ENCODE measurements around the gene CRELD1. TPM values are rescaled to one million over a fixed set of nuclear protein-coding genes. Genes with fewer than 3 reads are reported as not detected.

The CRELD1 gene
- total RNA-seq, 2 donors from 2014 or later: 19.8 to 23.6 TPM

GRCh38 chr3:9944271-9944670 lies 10.6 kb downstream of the CRELD1 start:
- H3K27me3 ChIP-seq: no peaks in the 10 kb centered on the region

GRCh38 chr3:9945358-9945757 lies 11.7 kb downstream of the CRELD1 start:
- DNase-seq: no peak
- Histone ChIP-seq H3K9me3 (no peaks in the 10 kb centered on the region), H3K36me3 (replicated peaks in 1 of 2; ENCODE audit: insufficient read depth in 1 of 2, low read depth in 2 of 2) (no peaks in the 10 kb centered on the region), H3K27me3 (no peaks in the 10 kb centered on the region), H3K4me1 (peaks cover 22% of the 10 kb centered on the region), H3K4me3 (no peak overlapping the region), H3K27ac (no peak overlapping the region)
- 81 to 85% methylated on average over 10 of the region's 10 CpGs for WGBS, 2 donors
- intact Hi-C loops (cut with DNase I): no loop called here
- ATAC-seq: no peak
- no peak for TF ChIP-seq POLR2A (IDR thresholded peaks at IDR 0.05)
- TF ChIP-seq, protein P1, sequence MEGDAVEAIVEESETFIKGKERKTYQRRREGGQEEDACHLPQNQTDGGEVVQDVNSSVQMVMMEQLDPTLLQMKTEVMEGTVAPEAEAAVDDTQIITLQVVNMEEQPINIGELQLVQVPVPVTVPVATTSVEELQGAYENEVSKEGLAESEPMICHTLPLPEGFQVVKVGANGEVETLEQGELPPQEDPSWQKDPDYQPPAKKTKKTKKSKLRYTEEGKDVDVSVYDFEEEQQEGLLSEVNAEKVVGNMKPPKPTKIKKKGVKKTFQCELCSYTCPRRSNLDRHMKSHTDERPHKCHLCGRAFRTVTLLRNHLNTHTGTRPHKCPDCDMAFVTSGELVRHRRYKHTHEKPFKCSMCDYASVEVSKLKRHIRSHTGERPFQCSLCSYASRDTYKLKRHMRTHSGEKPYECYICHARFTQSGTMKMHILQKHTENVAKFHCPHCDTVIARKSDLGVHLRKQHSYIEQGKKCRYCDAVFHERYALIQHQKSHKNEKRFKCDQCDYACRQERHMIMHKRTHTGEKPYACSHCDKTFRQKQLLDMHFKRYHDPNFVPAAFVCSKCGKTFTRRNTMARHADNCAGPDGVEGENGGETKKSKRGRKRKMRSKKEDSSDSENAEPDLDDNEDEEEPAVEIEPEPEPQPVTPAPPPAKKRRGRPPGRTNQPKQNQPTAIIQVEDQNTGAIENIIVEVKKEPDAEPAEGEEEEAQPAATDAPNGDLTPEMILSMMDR (IDR thresholded peaks at IDR 0.05): no peak

More at GRCh38 chr3:9944271-9944670, 10.6 kb downstream of the CRELD1 start:
- no peaks in the 10 kb centered on the region for H3K9me3 ChIP-seq
- H3K4me3 ChIP-seq: no peak overlapping the region
- H3K36me3 ChIP-seq (replicated peaks in 1 of 2; ENCODE audit: insufficient read depth in 1 of 2, low read depth in 2 of 2): no peaks in the 10 kb centered on the region
- TF ChIP-seq, protein P1 (IDR thresholded peaks at IDR 0.05): no peak
- no peak for TF ChIP-seq POLR2A (IDR thresholded peaks at IDR 0.05)
- intact Hi-C loops (cut with DNase I): no loop called here
- no peak overlapping the region for H3K27ac ChIP-seq
- H3K4me1 ChIP-seq: peaks cover 22% of the 10 kb centered on the region
- DNase-seq (no peak), ATAC-seq (no peak)
- 89 to 91% methylated on average over 11 of the region's 11 CpGs for WGBS, 2 donors

- DNase-seq (peak; percentile 90 to 95 (median 94)), ATAC-seq (peak; percentile 92)
- WGBS, 2 donors: 0 to 8% methylated on average over 3 to 87 of the region's 90 CpGs
- peak overlapping the region; percentile 68 to 89 (median 76) for H3K27ac ChIP-seq
- TF ChIP-seq POLR2A (IDR thresholded peaks at IDR 0.05): peak; percentile 81 to 84 (median 83)
- TF ChIP-seq, protein P1 (IDR thresholded peaks at IDR 0.05): peak; percentile 63 to 98 (median 77)
- no peaks in the 10 kb centered on the region for H3K27me3 ChIP-seq
- no peaks in the 10 kb centered on the region for H3K9me3 ChIP-seq
- peaks cover 23% of the 10 kb centered on the region for H3K4me1 ChIP-seq
- intact Hi-C loops (cut with DNase I): no loop called here
- no peaks in the 10 kb centered on the region for H3K36me3 ChIP-seq (replicated peaks in 1 of 2; ENCODE audit: insufficient read depth in 1 of 2, low read depth in 2 of 2)
- peak overlapping the region; percentile 27 to 32 for H3K4me3 ChIP-seq
These were observed 12.7 kb downstream of the CRELD1 start for GRCh38 chr3:9946112-9947024.

DNA sequence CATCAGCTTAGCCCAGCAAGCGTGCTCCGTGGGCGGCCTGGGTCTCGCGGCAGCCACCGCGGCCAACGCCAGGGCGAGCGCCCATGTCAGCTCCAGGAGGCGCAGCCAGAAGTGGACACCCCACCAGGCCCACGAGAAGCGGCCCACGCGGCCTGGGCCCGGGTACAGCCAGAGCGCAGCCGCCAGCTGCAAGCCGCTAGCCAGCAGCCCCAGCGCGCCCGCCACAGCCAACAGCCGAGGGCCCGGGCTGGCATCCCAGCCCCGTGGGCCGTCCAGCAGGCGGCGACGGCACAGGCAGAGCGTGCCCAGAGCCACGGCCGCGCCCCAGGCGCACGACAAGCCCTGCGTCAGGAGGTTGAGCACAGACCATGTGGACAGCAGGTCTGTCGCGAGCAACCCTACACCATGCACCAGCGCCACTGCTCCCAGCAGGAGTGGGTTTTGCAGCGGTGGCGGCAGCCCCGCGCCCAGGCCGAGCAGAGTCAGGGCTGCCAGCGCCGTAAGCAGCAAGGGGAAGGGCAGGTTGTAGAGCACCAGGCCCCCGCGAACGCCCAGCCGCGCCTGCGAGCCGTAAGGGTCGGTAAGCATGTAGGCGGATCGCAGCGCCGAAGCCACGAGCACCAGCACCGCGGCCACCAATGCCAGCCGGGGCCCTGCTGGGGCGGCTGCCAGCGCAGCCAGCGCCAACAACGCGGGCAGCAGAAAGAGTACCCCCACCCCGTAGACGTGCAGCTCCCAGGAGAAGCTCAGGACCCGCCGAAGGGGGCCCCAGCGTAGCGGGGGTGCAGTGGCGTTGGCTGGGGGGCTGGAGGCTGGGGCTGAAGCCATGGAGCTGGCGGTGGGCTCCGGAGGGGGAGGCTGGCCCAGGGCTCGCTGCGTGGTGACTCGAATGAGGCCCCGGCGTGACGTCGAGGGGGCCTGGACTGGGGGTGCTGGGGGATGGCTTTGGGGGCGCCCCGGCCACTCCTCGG lies 13.7 kb downstream of the CRELD1 start:
- DNase-seq (peak; percentile 79 to 88 (median 88)), ATAC-seq (peak; percentile 84)
- Histone ChIP-seq H3K36me3 (replicated peaks in 1 of 2; ENCODE audit: insufficient read depth in 1 of 2, low read depth in 2 of 2) (no peaks in the 10 kb centered on the region), H3K4me3 (peak overlapping the region; percentile 27 to 32), H3K9me3 (no peaks in the 10 kb centered on the region), H3K4me1 (peaks cover 32% of the 10 kb centered on the region), H3K27me3 (no peaks in the 10 kb centered on the region), H3K27ac (peak overlapping the region; percentile 68 to 89 (median 76))
- TF ChIP-seq, protein P1 (IDR thresholded peaks at IDR 0.05): peak; percentile 27 to 81 (median 58)
- TF ChIP-seq POLR2A (IDR thresholded peaks at IDR 0.05): peak in 2 of 3 donors; percentile 23 to 41
- intact Hi-C loops (cut with DNase I): no loop called here
- WGBS, 2 donors: 15 to 92% methylated on average over 5 to 74 of the region's 86 CpGs

All from body of pancreas (tissue), 4 donors.